ENCODE measurements around the gene SUMO4.

DNA sequence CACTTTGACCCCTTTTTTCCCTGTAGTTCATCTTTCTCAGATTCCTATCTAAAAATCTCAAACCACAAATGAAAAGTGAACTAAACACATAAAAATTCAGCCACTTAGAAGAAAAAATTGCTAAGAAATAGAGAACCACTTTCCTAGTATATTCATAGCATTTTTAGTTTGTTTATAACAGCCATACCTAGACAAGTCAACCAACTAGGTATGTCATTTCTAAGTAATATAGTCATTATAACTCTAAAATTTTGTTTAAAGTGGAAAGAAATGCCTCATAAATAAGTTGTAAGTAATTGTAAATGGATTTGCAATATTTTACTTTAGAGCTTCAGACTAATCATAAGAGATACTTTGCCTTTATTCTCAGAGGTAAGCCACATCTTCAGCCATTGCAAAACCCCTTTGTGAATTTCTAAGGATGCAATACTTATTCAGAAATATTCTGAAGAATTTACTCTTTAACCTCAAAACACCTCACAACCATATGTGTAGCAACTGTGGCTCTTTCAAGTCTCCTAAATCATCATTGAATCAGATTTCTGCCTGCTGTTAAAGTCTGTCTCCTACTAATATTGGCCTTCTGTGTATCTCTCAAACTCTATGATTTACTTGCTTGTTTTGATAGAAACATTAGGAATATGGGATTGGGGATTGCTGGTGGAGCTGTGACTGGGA lies 6.9 kb upstream of the SUMO4 start:
- TF ChIP-seq, protein P1, sequence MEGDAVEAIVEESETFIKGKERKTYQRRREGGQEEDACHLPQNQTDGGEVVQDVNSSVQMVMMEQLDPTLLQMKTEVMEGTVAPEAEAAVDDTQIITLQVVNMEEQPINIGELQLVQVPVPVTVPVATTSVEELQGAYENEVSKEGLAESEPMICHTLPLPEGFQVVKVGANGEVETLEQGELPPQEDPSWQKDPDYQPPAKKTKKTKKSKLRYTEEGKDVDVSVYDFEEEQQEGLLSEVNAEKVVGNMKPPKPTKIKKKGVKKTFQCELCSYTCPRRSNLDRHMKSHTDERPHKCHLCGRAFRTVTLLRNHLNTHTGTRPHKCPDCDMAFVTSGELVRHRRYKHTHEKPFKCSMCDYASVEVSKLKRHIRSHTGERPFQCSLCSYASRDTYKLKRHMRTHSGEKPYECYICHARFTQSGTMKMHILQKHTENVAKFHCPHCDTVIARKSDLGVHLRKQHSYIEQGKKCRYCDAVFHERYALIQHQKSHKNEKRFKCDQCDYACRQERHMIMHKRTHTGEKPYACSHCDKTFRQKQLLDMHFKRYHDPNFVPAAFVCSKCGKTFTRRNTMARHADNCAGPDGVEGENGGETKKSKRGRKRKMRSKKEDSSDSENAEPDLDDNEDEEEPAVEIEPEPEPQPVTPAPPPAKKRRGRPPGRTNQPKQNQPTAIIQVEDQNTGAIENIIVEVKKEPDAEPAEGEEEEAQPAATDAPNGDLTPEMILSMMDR (IDR thresholded peaks at IDR 0.05): no peak
- TF ChIP-seq POLR2A (IDR thresholded peaks at IDR 0.05): no peak
